ENCODE measurements around the gene ABCC3.
A peak's percentile ranks its signal among the peaks of the same experiment; 100 is the strongest.
"Not testable (repeated sequence)": the region's sequence is repeated elsewhere in the genome, so short reads cannot be mapped to it uniquely, and the experiment has no call there.

Gene ABCC3

DNA sequence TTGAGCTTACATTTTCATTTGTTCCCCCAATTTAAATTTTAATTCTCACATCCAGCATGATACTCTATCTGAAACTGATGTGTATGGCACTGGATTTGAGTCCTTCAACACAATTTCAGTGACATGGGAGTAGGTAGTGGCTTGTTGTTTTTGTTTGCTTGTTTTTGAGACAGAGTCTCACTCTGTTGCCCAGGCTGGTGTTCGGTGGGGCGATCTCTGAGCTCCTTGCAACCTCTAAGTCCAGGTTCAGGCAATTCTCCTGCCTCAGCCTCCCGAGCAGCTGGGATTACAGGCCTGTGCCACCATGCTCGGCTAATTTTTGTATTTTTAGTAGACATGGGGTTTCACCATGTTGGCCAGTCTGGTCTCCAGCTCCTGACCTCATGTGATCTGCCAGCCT is 74.4 kb downstream of the ABCC3 start:
- not testable (repeated sequence) for DNase-seq

DNA sequence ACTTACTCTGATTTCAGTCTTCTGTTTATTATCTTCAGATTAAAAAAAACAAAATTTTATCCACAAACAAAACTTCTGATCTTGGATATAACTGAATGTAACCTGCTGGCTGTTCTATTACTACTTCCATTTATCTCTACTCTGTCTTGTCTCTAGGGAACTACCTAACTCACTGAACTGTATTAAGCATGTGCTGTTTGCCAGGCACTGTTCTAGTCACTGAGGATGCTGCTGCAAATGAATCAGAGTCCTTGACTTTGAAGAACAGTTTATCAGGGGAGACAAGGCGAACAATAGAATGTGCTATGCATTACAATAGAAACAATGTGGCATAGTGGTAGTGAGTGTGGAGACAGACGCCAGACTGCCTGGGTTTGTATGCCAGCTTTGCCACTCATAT is 75.3 kb downstream of the ABCC3 start:
- no peak for DNase-seq

- DNase-seq: no peak
Measured at GRCh38 chr17:50710650-50711049, 76.0 kb downstream of the ABCC3 start.

GRCh38 chr17:50712641-50713040 is 78.0 kb downstream of the ABCC3 start:
- no peak for DNase-seq

- DNase-seq: no peak
Measured at GRCh38 chr17:50715471-50715870, 80.8 kb downstream of the ABCC3 start.

GRCh38 chr17:50719144-50719923 is 84.7 kb downstream of the ABCC3 start, which contains the start of gene LUC7L3:
TSS of gene LUC7L3 (plus strand) at chr17:50719603. CDS start at chr17:50719733, 130 bp downstream.
- DNase-seq: peak; percentile 89 to 95

- DNase-seq: peak in 1 of 2 donors; percentile 11
Measured at GRCh38 chr17:50719924-50720794, 85.5 kb downstream of the ABCC3 start.

GRCh38 chr17:50721194-50722010 is 86.7 kb downstream of the ABCC3 start:
- DNase-seq: peak in 1 of 2 donors; percentile 22

DNA sequence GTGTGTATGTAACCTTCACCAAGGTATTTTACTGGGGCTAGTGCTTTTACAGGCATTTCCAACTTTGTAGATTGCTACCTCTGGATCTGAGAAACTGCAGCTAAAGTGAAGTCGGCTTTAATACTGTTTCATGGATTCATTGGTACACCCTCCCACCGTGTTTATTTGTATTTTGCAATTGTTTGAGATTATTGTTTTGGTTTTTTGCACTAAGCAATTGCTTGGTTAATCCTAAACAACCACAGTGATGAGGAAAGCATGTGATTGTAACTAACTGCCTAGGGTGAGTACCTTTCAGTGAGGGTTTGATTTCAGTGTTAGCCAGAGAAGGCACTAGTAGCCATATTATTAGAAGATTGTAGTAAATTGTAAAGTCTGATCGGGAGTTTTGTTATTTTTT is 88.1 kb downstream of the ABCC3 start:
- DNase-seq: no peak

DNA sequence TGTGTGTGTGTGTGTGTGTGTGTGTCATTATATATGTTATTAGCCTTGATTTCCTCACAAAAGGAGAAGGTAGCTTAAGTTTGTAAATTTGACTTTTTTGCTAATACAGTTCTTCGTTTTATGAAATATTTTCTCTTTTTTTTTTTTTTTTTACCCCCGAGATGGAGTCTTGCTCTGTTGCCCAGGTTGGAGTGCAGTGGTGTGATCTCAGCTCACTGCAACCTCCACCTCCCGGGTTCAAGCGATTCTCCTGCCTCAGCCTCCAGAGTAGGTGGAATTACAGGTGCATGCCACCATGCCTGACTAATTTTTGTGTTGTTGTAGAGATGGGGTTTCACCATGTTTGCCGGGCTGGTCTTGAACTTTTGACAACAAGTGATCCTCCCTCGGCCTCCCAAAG is 89.9 kb downstream of the ABCC3 start:
- not testable (repeated sequence) for DNase-seq

DNA sequence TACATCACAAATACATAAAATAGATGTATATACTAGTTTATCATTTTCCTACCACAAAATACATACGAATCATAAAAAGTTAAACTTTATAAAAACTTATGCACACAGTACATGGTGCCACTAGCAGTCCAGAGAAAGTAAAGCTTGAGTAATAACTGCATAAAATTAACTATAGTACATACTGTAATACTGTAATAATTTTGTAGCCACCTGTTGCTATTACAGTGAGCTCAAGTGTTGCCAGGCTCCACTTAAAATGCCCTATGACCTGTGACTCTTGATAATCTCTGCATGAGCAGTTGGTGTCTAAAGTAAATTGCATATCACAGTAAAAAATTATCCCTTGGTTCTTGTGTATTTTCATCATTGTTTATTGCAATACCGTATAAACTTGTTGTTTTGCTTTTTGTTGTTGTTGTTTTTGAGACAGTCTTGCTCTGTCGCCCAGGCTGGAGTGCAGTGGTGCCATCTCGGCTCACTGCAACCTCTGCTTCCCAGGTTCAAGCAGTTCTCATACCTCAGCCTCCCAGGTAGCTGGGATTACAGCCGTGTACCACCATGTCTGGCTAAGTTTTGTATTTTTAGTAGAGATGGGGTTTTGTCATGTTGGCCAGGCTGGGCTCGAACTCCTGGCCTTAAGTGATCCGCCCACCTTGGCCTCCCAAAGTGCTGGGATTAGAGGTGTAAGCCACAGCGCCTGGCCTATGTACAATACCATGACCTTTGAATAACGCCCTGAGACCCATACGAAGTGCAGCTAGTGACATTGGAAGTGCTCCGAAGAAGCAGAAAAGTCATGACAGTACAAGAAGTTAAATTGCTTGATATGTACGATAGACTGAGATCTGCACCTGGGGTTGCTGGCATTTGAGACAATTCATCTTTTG is 91.3 kb downstream of the ABCC3 start:
- no peak for DNase-seq

DNA sequence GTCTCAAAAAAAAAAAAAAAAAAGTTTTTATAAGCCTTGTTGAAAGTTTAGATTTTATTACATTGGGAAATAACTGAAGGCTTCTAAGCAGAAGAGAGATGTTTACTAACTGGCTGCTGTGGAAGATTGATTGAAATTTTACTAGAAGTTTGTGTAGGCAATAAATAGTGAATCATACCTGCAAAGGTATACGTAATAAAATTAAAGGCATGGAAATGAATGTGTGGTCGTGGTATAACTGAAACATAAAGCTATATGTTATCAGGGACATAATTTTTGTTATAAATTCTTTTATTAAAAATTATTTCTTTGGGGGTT is 93.4 kb downstream of the ABCC3 start:
- no peak for DNase-seq

DNA sequence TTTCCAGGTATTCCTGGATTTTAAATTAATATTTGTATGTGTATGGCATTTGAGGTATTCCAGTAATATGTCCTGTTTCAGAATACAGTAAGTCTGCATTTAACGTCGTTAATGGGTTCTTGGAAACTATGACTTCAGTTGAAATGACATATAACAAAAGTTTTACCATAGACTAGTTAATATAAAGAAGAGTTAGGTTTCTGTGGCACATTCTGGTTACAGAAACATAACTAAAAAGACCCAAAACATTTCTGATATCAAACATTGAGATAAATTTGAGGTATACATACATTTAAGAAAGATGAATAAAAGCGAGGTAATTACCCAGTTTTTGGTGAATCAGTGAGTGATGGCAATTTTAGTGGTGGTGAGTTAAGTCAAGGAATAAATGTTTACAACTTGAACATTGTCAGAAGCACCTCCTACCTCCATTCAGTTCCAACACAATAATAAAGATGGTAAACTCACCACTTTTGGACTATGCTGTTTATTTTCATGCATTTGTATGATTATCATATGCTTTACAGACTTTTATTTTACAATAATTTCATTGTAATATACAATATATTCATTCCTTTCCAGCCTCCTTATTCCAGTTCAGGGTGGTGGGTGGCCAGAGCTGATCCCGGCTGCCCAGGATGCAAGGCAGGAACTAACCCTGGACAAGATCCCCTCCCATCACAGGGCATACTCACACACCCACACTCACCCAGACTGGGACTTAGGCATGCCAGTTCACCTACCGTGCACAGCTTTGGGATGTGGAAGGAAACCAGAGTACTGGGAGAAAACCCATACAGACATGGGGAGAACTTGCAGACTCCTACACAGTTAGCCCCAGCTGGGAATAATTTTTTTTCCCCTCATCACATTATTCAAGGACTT is 94.4 kb downstream of the ABCC3 start:
- no peak for DNase-seq

- no peak for DNase-seq
Measured at GRCh38 chr17:50731575-50732460, 97.1 kb downstream of the ABCC3 start.

DNA sequence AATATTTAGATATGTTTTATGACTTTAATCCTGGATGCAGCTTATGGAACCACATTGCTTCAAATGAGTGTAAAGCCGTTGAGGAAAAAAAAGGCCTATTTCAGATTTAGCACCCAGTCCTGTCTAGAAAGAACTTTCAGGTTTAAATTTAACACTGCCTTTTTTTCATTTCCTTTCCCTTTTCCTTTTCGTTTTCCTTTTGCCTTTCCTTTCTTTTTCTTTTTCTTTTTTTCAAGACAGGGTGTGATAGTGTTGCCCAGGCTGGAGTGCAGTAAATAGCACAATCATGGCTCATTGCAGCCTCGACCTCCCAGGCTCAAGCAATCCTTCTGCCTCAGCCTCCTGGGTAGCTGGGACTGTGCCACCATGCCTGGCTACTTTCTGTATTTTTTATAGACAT is 100.6 kb downstream of the ABCC3 start:
- no peak for DNase-seq

DNA sequence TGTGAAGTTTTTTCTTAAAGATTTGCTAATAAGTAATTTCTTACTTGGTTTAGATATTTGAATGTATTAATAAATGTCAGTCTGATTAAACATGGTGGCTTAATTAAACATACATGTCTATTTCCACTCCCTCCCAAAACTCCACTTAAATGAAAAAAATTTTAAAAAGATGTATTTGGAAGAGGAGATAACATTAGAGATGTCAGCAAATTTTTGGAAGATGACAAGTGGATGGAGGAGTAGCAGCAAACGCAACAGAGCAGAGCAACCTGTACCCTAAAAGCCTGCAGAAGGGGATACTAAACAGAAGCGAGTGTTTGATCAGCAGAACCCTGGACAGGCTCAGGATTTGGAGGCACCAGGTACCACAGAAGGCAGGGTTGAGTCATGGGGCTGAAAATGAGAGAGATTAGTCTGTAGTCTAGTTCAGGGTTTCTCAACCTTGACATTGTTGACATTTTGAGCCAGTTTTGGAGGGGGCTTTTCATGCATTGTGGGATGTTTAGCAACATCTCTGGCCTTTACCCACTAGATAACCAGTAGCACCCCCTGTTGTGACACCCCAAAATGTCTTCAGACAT is 102.5 kb downstream of the ABCC3 start:
- DNase-seq: no peak

- no peak for DNase-seq
Measured at GRCh38 chr17:50739098-50739497, 104.4 kb downstream of the ABCC3 start.
